GM18507 (cell line): ENCODE measurements around the gene SUGP1.

Source experiments
- DNase-seq: peaks from one replicate; pipeline ENCODE4 v3.0.0; 2011; ENCODE audit warnings: low read depth; ENCODE audit not compliant: insufficient read length; ENCODE audit errors: extremely low spot score
- FAIRE-seq: peaks from 2 replicates; lab custom pipeline; 2011; peaks lifted over from hg19 to GRCh38; lab: Jason Lieb, UNC

SUGP1 gene

GRCh38 chr19:19304186-19304965 lies 15.9 kb downstream of the SUGP1 start:
- DNase-seq (no peak), FAIRE-seq (no peak)

- FAIRE-seq (no peak), DNase-seq (no peak)
Observed at GRCh38 chr19:19303411-19303810, 16.9 kb downstream of the SUGP1 start.

DNA sequence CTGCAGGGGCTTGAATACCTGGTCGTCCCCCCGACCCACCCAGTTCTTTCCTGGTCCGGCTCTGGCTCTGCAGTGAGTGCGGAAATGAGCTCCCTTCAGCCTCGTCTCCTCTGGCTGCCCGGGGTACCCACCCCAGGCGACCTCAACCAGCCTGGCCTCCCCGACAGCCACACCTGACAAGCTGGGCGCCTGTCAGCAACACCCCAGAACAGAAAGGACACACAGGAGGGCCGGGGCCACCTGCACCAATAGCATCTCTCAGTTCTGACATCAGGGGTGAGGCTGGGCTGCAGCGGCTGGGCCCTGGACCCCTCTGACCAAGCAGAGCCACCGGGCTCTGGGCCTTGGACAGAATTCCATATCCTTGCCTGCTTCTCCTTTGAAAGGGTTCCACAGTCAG lies 19.7 kb downstream of the SUGP1 start:
- FAIRE-seq (no peak), DNase-seq (no peak)

DNA sequence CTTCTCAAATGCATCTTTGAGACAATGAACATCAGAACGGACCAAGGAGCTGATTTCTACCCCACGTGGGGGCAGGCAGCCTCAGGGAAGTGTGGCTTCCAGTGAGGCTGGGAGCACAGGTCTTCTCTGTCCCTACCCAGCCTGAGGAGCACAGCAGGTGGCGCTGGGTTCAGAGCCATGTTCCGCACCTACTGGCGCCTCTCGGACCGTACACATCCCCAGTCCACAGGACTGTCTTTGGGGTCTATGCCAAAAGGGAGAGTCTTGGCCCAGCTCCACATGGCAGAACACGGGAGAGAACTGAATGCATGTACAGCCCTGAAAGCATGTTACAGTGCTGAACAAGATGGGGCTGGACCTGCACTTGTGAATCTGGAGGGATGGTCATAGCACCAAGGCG lies 22.6 kb downstream of the SUGP1 start:
- DNase-seq (no peak), FAIRE-seq (no peak)

DNA sequence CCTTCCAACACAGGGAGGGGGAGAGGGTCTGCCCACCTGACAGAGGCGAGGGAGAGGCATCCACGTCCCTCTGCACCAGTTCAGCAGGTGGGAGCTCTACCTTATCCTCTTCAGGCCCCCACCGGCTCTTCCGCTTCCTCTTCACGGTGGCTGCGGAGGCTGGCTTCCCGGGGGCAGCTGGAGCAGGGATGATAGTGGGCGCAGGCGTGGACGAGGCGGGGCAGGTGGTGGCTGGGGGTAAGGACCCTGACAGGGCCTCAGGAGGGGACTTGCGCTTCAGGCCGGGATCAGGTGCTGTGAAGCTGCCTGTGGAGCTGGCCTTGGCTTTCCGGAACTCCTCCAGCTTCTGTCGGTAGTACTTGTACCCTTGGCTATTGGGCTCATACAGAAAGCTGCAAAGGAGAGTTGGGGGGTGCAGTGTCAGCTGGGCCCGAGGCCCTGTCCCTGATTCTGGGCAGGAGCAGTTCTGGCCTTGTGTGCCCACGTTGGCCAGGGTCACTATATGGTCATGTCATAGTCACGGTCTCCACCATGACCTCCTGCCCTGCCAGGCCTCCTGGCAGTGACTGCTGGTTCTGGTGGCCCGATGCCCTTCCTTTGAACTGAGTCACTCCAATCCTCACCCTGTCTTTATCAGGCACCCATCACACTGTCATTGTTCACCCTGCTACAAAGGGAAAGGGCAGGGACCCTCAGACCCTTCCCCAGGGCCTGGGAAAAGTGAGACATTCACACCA lies 23.2 kb downstream of the SUGP1 start:
- no peak for FAIRE-seq
- no peak for DNase-seq

- no peak for DNase-seq
- no peak for FAIRE-seq
Observed at GRCh38 chr19:19294914-19295313, 25.4 kb downstream of the SUGP1 start.

DNA sequence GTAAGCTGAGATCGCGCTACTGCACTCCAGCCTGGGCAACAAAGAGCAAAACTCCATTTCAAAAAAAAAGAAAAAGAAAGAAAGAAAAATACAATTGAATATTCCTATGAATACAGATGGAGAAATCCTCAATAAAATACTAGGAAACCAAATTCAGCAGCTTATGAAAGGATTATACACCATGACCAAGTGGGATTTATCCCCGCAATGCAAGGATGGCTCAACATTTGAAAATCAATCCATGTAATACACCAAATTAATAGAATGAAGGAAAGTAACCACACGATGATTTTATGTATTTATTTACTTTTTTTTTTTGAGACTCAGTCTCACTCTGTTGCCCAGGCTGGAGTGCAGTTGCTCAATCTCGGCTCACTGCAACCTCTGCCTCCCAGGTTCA lies 27.7 kb downstream of the SUGP1 start:
- FAIRE-seq: no peak

GRCh38 chr19:19285686-19286085 lies 34.6 kb downstream of the SUGP1 start:
- DNase-seq (no peak), FAIRE-seq (no peak)

More for the DNA sequence above, 27.7 kb downstream of the SUGP1 start:
- DNase-seq: no peak

DNA sequence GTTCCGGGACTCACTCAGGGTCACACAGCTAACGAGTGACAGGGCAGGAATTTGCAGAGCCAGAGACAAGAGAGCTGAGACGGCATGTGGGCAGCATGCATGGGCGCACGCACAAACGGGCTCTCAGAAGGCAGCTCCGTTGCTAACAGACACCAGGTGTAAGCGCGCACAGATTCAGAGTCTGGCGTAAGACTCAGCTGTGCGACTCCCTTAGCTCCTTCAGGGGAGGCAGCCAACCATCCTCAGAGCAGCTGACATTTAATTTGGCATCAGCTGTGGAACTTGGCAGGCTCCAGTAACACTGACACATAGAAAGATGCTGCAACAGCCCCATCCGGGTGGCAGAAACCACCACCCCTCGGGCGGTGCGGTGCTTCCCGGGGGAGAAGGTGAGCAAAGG lies 39.7 kb downstream of the SUGP1 start:
- FAIRE-seq (no peak), DNase-seq (no peak)

GRCh38 chr19:19279853-19280252 lies 40.5 kb downstream of the SUGP1 start:
- no peak for DNase-seq
- FAIRE-seq: no peak

DNA sequence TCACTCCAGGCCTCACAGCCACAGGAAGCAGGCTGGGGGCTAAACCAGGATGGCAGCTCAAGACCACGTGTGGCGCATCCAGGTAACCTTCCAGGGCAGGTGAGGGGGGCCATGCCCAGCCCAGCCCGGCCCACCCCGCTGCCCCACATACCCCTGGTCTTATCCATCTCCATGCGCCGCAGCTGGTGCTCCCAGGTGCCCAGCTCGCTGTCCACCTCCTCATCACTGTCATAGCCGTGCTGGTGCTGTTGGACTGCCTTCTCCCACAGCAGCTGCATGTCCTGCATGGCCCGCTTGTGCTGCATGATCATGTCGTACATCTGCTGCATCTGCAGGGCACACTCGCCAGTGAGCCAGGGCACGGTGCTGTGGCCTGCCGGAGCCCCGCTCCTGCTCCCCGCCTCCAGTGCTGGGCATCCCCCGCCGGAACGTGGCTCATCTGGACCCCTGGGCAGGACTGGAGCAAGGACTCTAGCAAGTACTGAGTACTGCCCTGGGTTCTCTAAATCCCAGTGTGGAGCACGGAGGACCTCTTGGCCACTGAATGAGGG lies 41.2 kb downstream of the SUGP1 start:
- FAIRE-seq: no peak
- no peak for DNase-seq

GRCh38 chr19:19278315-19278714 lies 42.0 kb downstream of the SUGP1 start:
- FAIRE-seq (no peak), DNase-seq (no peak)

GRCh38 chr19:19276851-19277250 lies 43.5 kb downstream of the SUGP1 start:
- no peak for DNase-seq
- FAIRE-seq: no peak

- DNase-seq (no peak), FAIRE-seq (no peak)
Observed at GRCh38 chr19:19276386-19276785, 43.9 kb downstream of the SUGP1 start.

GRCh38 chr19:19274716-19275565 lies 45.4 kb downstream of the SUGP1 start:
- FAIRE-seq: no peak
- no peak for DNase-seq

DNA sequence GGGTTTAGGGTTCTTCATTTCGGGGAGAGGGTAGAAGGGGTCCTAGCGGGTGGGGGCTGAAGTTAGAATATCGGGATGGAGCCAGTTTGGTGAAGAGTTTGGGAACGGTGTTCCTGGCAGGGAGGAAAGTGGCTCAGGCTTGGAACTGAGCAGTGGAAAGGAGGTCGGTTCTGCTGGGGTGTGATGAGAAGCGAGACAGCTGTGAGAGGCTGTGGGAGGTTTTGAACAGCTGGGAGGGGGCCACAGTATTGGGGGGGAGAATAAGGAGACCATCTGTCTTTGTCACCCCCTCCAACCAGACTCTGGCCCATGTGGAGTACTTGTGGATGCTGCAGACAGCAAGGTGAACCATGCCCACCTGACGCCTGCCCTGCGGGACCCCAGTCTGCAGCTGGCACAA lies 46.2 kb downstream of the SUGP1 start:
- DNase-seq: no peak
- no peak for FAIRE-seq

DNA sequence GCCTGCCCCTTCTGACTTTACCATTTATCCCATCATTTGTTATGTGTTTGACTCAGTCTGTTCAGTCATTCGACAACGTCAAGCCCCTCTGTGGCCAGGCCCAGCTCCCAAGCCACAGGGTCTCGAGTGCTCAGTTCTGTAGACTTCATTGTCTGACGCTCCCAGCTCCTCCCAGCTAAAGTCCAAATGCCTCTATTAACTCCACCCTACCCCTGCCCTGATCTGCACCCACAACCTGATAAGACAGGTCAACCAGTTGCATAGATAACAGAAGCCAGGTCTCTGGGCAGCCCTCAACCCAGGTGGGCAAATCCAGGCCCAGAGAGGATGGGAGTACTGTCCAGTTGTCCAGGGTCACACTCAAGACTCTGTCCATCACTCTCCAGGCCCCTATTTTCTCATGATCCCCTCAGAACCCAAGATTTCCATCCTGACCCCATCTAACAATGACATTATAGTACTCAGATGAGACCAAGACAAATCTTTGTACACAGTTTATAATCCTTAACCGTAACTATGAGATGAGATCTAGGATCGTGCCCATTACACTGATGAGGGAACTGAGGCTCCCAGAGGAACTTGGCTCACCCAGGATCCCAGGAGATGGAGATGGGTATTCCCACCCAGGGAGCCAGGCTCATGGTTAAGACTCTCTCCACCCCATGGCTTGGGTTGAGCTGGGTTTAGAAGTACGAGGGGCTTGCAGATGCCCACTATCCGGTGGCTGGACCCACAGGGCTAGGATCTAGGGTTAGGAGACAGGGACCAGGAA lies 48.3 kb downstream of the SUGP1 start:
- FAIRE-seq (no peak), DNase-seq (no peak)

GRCh38 chr19:19270749-19271571 lies 49.3 kb downstream of the SUGP1 start:
- DNase-seq: no peak
- FAIRE-seq: no peak
